HG03175 (cell line): ENCODE measurements around the gene KDM8.
"Not testable (repeated sequence)": the region's sequence is repeated elsewhere in the genome, so short reads cannot be mapped to it uniquely, and the experiment has no call there.

Experiments used
- ATAC-seq: cut with Tn5 transposase; IDR thresholded peaks from one replicate; pipeline ENCODE4 v1.9.1; 2021; ENCODE audit warnings: mild to moderate bottlenecking, moderate library complexity; ENCODE audit not compliant: unreplicated experiment

The KDM8 gene

GRCh38 chr16:27240948-27241531 is 37.7 kb downstream of the KDM8 start:
- ATAC-seq, result no peak

- ATAC-seq, result no peak
These were observed 38.3 kb downstream of the KDM8 start for GRCh38 chr16:27241658-27242057.

- no peak for ATAC-seq
These were observed 39.1 kb downstream of the KDM8 start for GRCh38 chr16:27242398-27242797.

GRCh38 chr16:27242868-27243590 is 39.7 kb downstream of the KDM8 start:
- ATAC-seq, result no peak

GRCh38 chr16:27243725-27244362 is 40.5 kb downstream of the KDM8 start:
- no peak for ATAC-seq

- ATAC-seq, result no peak
These were observed 41.0 kb downstream of the KDM8 start for GRCh38 chr16:27244363-27244755.

GRCh38 chr16:27245276-27246172 is 42.2 kb downstream of the KDM8 start:
- no peak for ATAC-seq

- ATAC-seq, result no peak
These were observed 43.1 kb downstream of the KDM8 start for GRCh38 chr16:27246439-27246838.

- not testable (repeated sequence) for ATAC-seq
These were observed 43.8 kb downstream of the KDM8 start for GRCh38 chr16:27247076-27247475.

- ATAC-seq, result no peak
These were observed 44.7 kb downstream of the KDM8 start for GRCh38 chr16:27248036-27248435.

GRCh38 chr16:27248886-27249285 is 45.6 kb downstream of the KDM8 start:
- ATAC-seq, result not testable (repeated sequence)

- no peak for ATAC-seq
These were observed 48.3 kb downstream of the KDM8 start for GRCh38 chr16:27251541-27252205.

- ATAC-seq, result no peak
These were observed 48.9 kb downstream of the KDM8 start for GRCh38 chr16:27252206-27252585.

GRCh38 chr16:27253526-27253930 is 50.2 kb downstream of the KDM8 start:
- ATAC-seq, result no peak

- peak; percentile 81 for ATAC-seq
These were observed 51.0 kb downstream of the KDM8 start for GRCh38 chr16:27254262-27254811.

GRCh38 chr16:27256861-27257260 is 53.5 kb downstream of the KDM8 start:
- ATAC-seq, result no peak

GRCh38 chr16:27257271-27257670 is 53.9 kb downstream of the KDM8 start:
- no peak for ATAC-seq

- no peak for ATAC-seq
These were observed 55.0 kb downstream of the KDM8 start for GRCh38 chr16:27258241-27258734.

GRCh38 chr16:27259710-27260109 is 56.4 kb downstream of the KDM8 start:
- no peak for ATAC-seq

GRCh38 chr16:27262904-27263423 is 59.6 kb downstream of the KDM8 start:
- ATAC-seq, result not testable (repeated sequence)
